Stimulated activated CD8-positive, alpha-beta memory T cell treated with anti-CD3 and anti-CD28 coated beads, Interleukin-4, amount 100 ng/mL, for 1 hour (primary cell): ENCODE measurements around the gene DDN.

Experiments used
- DNase-seq, 2 donors: peaks; one replicate each; pipeline ENCODE4 v3.0.0-alpha.2; 2020; ENCODE audit warnings: low read depth in 2 of 2, low spot score in 1 of 2

The DDN gene

GRCh38 chr12:48982397-48983080 lies 16.6 kb downstream of the DDN start:
- no peak for DNase-seq

GRCh38 chr12:48981757-48982157 lies 17.4 kb downstream of the DDN start:
- no peak for DNase-seq

DNA sequence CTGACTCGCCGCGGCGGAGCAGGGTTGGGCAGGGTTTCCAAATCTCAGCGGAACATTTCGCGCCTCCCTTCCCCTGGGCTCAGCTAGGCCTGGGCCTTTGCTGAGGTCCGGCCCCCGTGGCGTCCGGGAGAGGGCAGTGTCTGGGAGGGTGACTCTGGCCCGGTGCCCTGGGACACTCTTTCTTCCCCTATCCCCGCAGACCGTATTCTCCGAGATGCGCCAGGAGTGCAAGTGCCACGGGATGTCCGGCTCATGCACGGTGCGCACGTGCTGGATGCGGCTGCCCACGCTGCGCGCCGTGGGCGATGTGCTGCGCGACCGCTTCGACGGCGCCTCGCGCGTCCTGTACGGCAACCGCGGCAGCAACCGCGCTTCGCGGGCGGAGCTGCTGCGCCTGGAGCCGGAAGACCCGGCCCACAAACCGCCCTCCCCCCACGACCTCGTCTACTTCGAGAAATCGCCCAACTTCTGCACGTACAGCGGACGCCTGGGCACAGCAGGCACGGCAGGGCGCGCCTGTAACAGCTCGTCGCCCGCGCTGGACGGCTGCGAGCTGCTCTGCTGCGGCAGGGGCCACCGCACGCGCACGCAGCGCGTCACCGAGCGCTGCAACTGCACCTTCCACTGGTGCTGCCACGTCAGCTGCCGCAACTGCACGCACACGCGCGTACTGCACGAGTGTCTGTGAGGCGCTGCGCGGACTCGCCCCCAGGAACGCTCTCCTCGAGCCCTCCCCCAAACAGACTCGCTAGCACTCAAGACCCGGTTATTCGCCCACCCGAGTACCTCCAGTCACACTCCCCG lies 18.0 kb downstream of the DDN start:
- DNase-seq: no peak

DNA sequence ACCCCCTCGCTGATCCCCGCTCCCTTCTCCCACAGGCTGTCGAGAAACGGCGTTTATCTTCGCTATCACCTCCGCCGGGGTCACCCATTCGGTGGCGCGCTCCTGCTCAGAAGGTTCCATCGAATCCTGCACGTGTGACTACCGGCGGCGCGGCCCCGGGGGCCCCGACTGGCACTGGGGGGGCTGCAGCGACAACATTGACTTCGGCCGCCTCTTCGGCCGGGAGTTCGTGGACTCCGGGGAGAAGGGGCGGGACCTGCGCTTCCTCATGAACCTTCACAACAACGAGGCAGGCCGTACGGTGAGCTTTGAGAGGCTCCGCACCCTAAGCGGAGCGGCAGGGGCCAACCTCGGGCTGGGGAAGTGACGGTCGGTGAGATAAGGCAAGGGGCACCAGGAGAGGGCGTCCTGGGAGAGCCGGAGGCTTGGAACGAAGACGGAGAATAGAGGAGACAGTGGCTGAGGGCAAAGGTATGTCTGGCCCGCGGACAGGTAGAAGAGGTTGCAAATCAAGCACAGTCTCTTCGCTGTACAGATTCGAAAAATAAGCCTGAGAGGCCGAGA lies 18.7 kb downstream of the DDN start:
- DNase-seq: no peak

GRCh38 chr12:48979602-48980388 lies 19.4 kb downstream of the DDN start:
- DNase-seq: no peak

DNA sequence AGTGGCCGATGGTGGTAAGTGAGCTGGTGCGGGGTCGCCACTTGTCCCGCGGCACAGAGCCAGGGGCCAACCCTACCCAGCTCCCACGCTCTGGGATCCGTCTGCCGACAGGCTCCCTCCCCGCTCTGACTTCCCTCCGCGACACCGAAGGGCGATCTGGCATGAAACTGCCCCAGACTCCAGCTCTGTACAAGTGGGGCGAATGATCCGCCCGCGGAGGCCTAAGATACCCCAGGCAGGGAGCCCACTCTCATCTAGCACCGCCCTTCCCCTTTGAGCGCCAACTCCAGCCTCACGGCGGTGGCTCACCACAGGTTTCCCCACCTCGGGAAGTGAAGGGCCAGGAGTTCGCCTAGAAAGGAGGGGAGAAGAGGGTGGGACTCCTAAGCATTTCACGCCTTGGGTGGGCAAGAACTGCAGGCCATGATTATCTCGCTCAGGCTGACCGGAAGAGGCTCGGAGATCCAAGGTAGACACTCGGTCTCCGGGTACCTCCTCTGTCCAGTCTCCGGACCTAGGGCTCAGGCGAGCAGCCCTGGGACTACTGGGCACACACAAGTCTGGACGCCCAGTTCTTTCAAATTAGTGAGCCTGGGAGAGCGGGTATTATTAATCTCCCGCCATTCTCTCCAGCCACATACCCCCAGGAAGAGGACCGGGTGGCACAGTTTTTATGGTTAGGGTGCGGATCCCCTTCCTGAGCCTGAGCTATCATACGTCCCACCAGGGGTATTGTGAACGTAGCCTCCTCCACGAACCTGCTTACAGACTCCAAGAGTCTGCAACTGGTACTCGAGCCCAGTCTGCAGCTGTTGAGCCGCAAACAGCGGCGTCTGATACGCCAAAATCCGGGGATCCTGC lies 20.2 kb downstream of the DDN start:
- no peak for DNase-seq

- DNase-seq: no peak
These were observed 20.9 kb downstream of the DDN start, which contains the start of gene WNT1 for GRCh38 chr12:48978291-48978740. Gene WNT1 (plus strand): TSS chr12:48978322. CDS start chr12:48978651, 329 bp downstream.

GRCh38 chr12:48977290-48978281 lies 21.6 kb downstream of the DDN start:
- peak; percentile 63 to 66 for DNase-seq

GRCh38 chr12:48973941-48974673 lies 25.1 kb downstream of the DDN start:
- no peak for DNase-seq

DNA sequence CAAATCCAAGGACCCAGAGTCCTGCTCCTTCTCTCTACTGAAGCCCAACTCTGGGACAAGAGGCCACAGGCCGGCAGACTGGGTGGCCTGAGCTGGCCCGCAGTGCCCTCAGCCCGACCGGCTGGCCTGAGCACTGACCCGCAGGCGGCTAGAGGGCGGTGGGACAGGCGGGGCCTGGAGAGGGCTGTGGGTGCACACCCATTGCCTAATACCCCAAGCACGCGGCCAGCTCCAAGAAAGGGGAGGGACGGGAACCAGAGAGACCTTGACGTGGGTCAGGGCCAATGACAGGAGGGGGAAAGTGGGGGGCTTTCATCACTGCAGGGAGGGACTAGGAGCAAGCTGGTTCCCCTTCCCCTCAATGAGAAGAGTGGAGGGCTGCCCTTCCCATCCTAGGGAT lies 25.6 kb downstream of the DDN start:
- no peak for DNase-seq

DNA sequence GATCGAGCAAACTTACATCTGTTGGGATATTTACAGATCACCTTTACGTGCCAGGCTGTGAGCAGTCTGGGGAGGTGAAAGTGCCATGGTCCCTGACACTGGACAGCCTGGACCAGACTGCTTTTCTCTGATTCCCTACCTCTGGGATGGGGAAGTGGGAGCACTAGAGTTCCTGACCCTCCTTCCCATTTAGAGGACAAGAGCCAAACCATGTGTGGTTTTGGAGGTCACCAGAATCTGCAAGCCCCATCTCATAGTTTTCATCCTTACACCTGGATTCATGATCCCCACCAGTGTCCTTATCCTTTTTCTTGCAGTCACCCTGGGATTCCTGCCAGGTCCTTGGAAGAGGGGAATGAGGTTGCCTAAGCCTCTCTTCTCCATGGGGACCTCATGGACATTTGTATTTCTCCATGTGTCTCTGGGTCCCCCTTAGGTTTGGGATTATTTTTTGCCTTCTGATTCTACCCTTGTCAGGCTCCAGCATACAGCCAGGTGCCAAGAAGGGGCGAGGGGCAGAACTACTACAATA lies 26.2 kb downstream of the DDN start:
- no peak for DNase-seq

- DNase-seq: no peak
These were observed 26.8 kb downstream of the DDN start for GRCh38 chr12:48972213-48972951.

GRCh38 chr12:48970702-48971334 lies 28.4 kb downstream of the DDN start:
- DNase-seq: no peak

DNA sequence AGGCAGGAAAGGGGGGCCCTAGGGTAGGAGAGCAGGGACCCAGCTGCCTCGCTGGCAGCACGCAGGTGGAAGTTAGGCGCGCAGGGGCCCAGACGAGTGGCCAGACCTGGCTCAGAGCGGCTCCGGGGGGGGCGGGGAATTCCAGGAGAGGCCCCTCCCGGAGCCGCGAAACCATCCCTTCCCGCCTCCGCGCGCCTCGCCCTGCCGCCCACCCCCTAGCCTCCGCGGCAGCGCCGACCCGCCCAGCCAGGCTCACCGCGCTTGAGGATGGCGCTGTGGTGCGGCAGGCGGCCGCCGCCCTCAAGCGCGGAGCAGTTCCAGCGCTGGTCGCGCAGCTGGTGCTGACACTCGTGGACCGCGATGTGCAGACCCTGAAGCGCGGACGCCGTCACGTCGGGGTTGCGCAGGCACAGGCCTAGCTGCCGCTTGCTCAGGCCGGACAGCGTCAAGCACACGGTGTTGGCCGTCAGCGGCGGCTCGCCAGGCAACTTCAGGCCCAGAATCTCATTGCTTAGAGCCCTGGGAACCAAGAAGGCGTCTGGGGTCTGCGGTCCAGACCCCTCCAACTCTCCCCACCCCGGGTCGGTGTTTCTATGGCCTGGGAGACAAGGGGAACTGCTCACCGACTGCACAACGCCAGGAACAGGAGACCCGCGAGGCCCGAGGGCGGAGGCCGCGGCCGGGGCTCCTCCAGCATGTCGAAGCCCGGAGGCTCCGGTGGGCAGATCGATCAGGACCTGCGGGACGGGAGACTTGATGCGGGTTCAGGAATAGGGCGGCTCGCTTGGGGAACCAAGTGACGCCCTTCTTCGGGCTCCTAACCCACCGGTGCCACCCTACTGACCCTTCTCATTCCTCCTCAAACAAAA lies 29.1 kb downstream of the DDN start:
- DNase-seq: no peak

GRCh38 chr12:48969160-48969771 lies 29.9 kb downstream of the DDN start:
- no peak for DNase-seq

DNA sequence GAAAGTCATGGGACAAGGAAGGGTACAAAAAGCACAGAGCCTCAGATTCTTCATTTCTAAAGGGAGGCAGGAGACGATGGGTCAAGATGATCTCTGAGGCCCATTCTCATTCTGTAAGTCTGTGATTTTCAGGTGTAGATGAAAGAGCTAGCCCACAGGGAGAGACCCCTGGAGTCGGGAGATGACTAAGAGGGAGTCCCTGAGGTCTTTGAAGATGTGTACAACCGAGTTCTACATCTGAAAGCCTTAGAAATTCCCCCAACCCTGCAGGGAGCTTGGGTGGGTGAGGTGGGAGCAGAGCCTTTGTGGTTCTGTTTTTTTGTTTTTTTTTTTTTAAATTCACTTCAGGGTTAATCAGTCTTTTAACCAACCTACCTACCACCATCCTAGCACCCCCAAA lies 30.7 kb downstream of the DDN start:
- no peak for DNase-seq
